NCI-H460 (cell line): ENCODE measurements around the gene CYTH4. TPM values are rescaled to one million over a fixed set of nuclear protein-coding genes. Genes with fewer than 3 reads are reported as not detected.

Experiments used
- DNase-seq: peaks from one replicate; pipeline ENCODE4 v3.0.0-alpha.2; 2016; ENCODE audit warnings: low read depth; ENCODE audit errors: extremely low read depth
- total RNA-seq: library from RNA; depleted of rRNA; stranded (reverse); fragments of >200 nt; shearing (Covaris generic); gene quantifications from 2 replicates; pipeline ENCODE4 v1.2.3, GENCODE V29; 2014

CYTH4 gene
- total RNA-seq, 1 experiment from 2014 or later: not detected

DNA sequence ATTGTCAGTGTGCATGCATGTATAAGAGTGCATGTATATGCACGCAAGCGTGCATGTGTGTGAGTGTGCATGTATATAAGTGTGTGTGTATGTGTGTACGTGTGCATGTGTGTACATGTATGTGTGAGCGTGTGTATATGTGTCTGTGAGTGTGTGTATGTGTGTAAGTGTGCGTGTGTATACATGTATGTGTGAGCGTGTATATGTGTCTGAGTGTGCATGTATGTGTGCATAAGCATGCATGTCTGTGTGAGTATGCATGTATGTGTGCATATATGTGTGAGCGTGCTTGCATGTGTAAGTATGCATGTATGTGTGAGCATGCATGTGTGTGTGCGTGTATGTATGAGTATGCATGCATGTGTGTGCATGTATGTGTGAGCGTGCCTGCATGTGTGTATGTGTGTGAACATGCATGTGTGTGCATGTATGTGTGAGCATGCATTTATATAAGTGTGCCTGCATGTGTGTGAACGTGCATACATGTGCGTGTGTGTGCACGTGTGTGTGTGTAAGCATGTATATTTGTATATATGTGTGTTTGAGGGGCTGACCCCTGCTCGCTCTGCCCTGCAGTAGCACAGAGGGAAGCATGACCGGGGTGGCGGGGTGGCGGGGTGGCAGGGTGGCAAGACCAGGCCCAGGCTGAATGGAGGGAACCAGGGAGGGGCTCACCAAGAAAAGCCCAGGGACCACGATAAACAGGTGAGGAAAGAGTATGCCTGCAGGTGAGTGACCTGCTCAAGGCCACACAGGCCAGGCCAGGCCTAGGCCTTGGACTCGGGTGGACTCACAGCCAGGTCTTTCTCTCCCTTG, 26.3 kb downstream of the CYTH4 start:
- DNase-seq: no peak

GRCh38 chr22:37309211-37310074, 27.1 kb downstream of the CYTH4 start:
- no peak for DNase-seq

- no peak for DNase-seq
Observed at GRCh38 chr22:37310075-37310606, 27.8 kb downstream of the CYTH4 start.

- DNase-seq: no peak
Observed at GRCh38 chr22:37310815-37311595, 28.7 kb downstream of the CYTH4 start.

- no peak for DNase-seq
Observed at GRCh38 chr22:37311761-37312312, 29.5 kb downstream of the CYTH4 start.

- DNase-seq: no peak
Observed at GRCh38 chr22:37312549-37313183, 30.4 kb downstream of the CYTH4 start.

GRCh38 chr22:37313376-37314314, 31.3 kb downstream of the CYTH4 start:
- DNase-seq: no peak

- no peak for DNase-seq
Observed at GRCh38 chr22:37314315-37315074, 32.2 kb downstream of the CYTH4 start.

GRCh38 chr22:37316405-37316804, 34.1 kb downstream of the CYTH4 start:
- no peak for DNase-seq

DNA sequence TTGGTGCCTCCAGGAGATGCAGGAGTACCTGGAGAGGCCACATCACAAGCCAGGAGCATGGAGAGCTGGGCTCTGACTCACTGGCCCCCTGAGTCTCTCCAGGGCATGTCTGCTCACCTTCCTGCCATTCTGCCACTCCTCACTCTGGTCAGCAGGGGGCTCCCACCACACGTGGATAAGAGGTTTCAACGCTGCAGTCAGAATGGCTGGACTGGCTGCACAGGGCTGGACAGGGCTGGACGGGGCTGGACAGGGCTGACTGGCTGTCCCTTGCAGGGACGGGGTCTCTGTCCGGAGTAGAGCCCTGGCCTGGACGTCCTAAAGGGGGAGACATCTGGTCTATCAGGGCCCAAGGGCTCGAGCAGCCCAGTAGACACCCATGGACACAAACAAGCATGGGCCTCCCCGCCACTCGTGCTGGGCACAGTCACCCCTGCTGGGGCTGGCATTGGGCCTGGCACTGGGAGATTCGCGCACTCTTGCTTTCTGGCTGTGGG, 34.6 kb downstream of the CYTH4 start:
- DNase-seq: peak; percentile 74

- DNase-seq: no peak
Observed at GRCh38 chr22:37317698-37318210, 35.4 kb downstream of the CYTH4 start.

DNA sequence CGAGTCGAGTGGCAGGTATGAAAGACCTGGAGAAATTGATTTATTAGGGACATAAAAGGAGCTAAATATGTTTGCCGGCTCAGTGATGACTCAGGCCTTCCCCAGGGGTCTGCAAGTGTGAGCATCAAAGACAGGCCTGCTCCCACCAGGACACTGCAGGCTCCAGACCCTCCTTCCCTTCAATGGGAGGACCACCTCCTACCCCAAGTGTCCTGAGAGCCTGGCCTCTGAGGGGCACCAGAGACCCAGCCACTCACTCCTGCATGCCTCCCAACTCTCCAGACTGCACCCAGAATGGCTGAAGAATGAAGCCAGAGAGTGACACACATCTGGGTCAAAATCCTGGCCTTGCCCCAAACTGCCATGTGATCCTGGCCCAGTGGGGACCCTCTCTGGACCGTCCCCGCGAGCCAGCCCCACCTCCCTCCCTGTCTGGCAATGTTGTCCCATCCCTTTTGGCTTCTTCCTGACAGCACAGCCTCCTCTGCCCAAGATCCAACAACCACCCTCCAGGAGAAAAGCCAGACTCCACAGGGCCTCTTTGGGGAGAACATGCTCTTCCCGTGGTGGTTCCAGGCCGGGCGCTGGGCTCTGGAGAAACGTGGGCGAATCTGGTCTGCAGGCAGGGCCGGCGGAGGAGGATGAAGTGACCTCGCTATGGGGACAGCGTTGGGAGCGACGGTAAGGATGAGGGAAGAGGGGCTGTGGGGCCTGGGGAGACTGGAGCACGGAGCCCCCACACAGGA, 36.2 kb downstream of the CYTH4 start:
- DNase-seq: no peak

- no peak for DNase-seq
Observed at GRCh38 chr22:37319469-37319868, 37.2 kb downstream of the CYTH4 start.

- DNase-seq: no peak
Observed at GRCh38 chr22:37320726-37321677, 38.7 kb downstream of the CYTH4 start.

DNA sequence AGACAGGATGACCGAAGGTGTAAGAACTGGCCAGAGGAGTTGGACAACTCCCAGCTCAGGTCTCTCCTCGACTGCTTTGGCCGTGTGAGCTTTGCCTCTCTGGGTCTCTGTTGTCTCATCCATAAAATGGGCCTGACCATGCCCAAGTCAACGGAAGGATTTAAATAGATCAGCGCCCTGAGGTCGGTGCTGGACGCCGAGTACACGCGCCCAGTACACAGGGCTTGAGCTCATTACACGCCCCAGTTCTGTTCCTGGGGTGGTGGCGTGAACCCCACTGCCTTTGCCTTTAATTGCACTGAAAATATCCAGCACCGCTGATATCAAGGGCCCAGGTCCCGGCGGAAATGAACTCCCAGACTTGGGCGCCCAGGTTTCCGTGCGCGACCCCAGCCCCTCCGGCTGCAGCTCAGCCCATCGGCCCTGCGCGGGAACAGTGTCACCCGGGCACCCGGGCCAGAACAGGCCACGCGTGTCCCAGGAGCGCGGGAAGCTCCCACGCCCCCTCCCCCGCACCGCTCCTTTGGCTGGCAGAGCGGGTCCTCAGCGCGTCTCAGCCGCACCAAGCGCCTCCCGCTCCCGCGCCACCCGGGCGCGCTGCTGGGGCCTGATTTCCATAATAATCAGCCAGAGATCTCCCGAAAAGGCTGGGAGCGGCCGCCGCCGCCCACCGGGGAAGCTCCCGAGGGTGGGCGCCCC, 42.2 kb downstream of the CYTH4 start:
- no peak for DNase-seq
